MM.1S (cell line): Measurements from ENCODE around the gene MRPL41.

Experiments used
- DNase-seq: peaks from one replicate; pipeline ENCODE4 v3.0.0-alpha.2; 2015
- H2AFZ ChIP-seq: fragments of 300-600 bp; sonication (generic); 2 replicates; pipeline ENCODE4 v1.6.0; 2016; ENCODE audit warnings: antibody characterized with exemption, low read length
- H3F3A ChIP-seq: fragments of 300-600 bp; sonication (generic); 2 replicates; pipeline ENCODE4 v1.6.1; 2016; ENCODE audit warnings: mild to moderate bottlenecking, antibody characterized with exemption, low read length, moderate library complexity, mixed read lengths; ENCODE audit not compliant: insufficient read depth
- H3K27ac ChIP-seq: fragments of 300-600 bp; sonication (generic); 2 replicates; pipeline ENCODE4 v1.5.1; 2016; ENCODE audit warnings: mild to moderate bottlenecking, low read length
- H3K27me3 ChIP-seq: fragments of 300-600 bp; sonication (generic); replicated peaks from 2 replicates; pipeline ENCODE4 v1.6.0; 2016; ENCODE audit warnings: low read length; ENCODE audit not compliant: insufficient read depth
- H3K36me3 ChIP-seq: fragments of 300-600 bp; sonication (generic); replicated peaks from 2 replicates; pipeline ENCODE4 v1.6.1; 2016; ENCODE audit warnings: mild to moderate bottlenecking, low read length, mixed read lengths; ENCODE audit not compliant: insufficient read depth
- H3K4me1 ChIP-seq: fragments of 300-600 bp; sonication (generic); 2 replicates; pipeline ENCODE4 v1.6.1; 2016; ENCODE audit warnings: low read length, mixed read lengths
- H3K4me2 ChIP-seq: fragments of 300-600 bp; sonication (generic); 2 replicates; pipeline ENCODE4 v1.6.0; 2016; ENCODE audit warnings: low read depth, low read length
- H3K4me3 ChIP-seq: fragments of 300-600 bp; sonication (generic); 2 replicates; pipeline ENCODE4 v1.5.1; 2016; ENCODE audit warnings: low read length, mixed read lengths
- H3K79me2 ChIP-seq: fragments of 300-600 bp; sonication (generic); 2 replicates; pipeline ENCODE4 v1.6.1; 2016; ENCODE audit warnings: mixed run types, low read length, mixed read lengths
- H3K9ac ChIP-seq: fragments of 300-600 bp; sonication (generic); 2 replicates; pipeline ENCODE4 v1.6.1; 2016; ENCODE audit warnings: low read length, mixed read lengths
- H3K9me2 ChIP-seq: fragments of 300-600 bp; sonication (generic); replicated peaks from 2 replicates; pipeline ENCODE4 v1.6.1; 2016; ENCODE audit warnings: mild to moderate bottlenecking, low read length, mixed read lengths; ENCODE audit not compliant: insufficient read depth
- H3K9me3 ChIP-seq: fragments of 300-600 bp; sonication (generic); replicated peaks from 2 replicates; pipeline ENCODE4 v1.6.1; 2016; ENCODE audit warnings: mild to moderate bottlenecking, low read length, mixed read lengths; ENCODE audit not compliant: insufficient read depth
- H4K20me1 ChIP-seq: fragments of 300-600 bp; sonication (generic); 2 replicates; pipeline ENCODE4 v1.6.1; 2016; ENCODE audit warnings: mild to moderate bottlenecking, low read length, moderate library complexity, mixed read lengths; ENCODE audit not compliant: insufficient read depth
- CTCF ChIP-seq: fragments of 300-600 bp; sonication (generic); IDR thresholded peaks from 2 replicates; pipeline ENCODE4 v1.5.1; 2016; ENCODE audit warnings: antibody characterized with exemption, low read length, mixed read lengths
- EZH2 ChIP-seq: fragments of 300-600 bp; sonication (generic); optimal IDR thresholded peaks from 2 replicates; pipeline ENCODE3; 2017; ENCODE audit warnings: low read depth, mild to moderate bottlenecking, antibody characterized with exemption, low read length, mixed read lengths
- EZH2phosphoT487 ChIP-seq: fragments of 300-600 bp; sonication (generic); IDR thresholded peaks from 2 replicates; pipeline ENCODE4 v1.6.1; 2018; ENCODE audit warnings: antibody characterized with exemption, low read length

MRPL41 gene

DNA sequence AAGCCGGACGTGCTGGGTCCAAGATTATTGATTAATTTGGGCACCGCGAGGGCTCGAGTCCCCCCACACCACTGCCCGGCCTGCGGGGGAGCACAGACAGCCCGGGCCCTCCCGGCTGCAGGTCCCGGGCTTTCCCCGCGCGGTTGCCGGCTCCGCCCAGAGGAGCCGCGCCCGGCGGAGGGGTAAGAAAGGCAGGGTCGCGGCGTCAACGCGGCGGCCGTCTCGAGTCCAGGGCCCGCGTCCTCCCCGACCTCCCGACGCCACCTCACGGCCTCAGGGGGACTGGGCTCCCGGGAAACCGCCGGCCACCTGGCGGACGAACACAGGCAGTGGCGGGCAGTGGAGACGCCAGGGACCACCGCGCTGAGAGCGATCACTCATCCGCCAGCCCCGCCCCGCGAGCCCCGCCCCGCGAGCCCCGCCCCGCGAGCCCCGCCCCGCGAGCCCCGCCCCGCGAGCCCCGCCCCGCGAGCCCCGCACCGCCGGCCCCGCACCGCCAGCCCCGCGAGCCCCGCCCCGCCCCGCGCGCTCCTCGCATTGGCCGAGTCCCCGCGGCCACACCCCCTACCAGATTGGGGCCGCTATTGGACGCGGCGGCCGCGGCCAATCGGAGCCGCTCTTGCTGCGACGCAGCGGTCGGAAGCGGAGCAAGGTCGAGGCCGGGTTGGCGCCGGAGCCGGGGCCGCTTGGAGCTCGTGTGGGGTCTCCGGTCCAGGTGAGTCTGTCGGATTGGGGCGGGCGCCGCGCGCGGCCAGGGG is at the start of gene MRPL41:
TSS of gene MRPL41 (plus strand) at position 616 of the 758 bp plus-strand sequence. CDS start 203 bp downstream, outside the sequence.
- Histone ChIP-seq H3K4me3 (peak within 1 kb of the TSS; percentile 95), H3K4me1 (no peaks in the 10 kb centered on the region), H3K9me2 (no peaks in the 10 kb centered on the region), H3K27ac (peak within 1 kb of the TSS; percentile 42; the same call in 1 of the 2 replicates), H3K36me3 (no peaks in the 10 kb centered on the region), H4K20me1 (no peaks in the 10 kb centered on the region), H3K79me2 (peaks cover 8% of the 10 kb centered on the region), H3K9ac (peak within 1 kb of the TSS; percentile 78), H3K9me3 (no peaks in the 10 kb centered on the region), H3F3A (peaks cover 25% of the 10 kb centered on the region), H2AFZ (peak within 1 kb of the TSS; percentile 89), H3K4me2 (peak within 1 kb of the TSS; percentile 81), H3K27me3 (no peaks in the 10 kb centered on the region)
- DNase-seq = peak; percentile 93
- TF ChIP-seq EZH2 (no peak), EZH2phosphoT487 (no peak), CTCF (no peak)

DNA sequence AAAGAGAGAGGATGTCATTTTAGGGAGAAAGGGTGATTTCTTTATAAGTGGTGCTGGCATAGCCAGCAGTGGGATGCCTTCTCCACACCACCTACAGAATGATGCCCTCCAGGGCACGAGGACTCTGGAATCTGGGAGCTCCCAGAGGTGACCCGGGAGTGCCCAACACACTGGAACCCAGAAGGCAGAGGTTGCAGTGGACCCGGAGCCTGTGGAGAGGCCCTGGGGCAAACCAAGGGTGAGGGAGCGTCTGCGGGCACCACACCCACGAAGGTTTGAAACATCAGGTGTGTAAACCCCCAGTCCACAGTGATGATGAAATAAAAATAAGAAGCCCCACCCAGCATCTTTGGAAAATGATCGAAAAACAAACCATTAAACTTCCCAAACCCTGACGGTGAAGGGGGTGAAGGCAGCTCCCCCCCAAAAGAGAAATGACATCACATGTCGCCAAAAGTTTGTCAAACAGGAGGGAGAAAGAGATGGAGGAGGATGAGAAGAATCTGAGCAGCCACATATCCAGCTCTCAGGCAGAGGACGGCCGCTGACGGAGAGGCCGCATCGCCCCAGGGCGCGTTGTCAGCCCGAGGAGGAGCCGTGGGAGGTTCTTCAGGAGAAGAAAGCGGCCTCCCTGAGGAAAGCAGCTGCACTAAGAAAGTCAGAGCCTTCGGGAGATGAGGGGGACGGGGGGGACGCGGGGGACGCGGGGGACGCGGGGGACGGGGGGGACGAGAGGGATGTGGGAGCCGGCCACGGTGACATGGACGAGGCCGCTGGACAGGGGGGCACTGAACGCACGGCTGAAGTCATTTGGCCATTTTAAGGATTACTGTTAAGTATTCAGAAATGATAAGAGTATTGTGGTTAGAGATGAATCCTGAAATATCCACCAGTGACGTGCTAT is 49.4 kb upstream of the MRPL41 start:
- no peaks in the 10 kb centered on the region for H3K79me2 ChIP-seq
- no peaks in the 10 kb centered on the region for H3K36me3 ChIP-seq
- TF ChIP-seq EZH2phosphoT487 = no peak
- no peak for TF ChIP-seq CTCF
- no peak for TF ChIP-seq EZH2
- no peak overlapping the region for H3K4me3 ChIP-seq
- no peak overlapping the region for H3K9ac ChIP-seq
- H3K4me1 ChIP-seq = no peaks in the 10 kb centered on the region
- H4K20me1 ChIP-seq = no peaks in the 10 kb centered on the region
- no peak overlapping the region for H2AFZ ChIP-seq
- H3K4me2 ChIP-seq = no peak overlapping the region
- DNase-seq = no peak
- no peak overlapping the region for H3K27ac ChIP-seq
- no peaks in the 10 kb centered on the region for H3F3A ChIP-seq
- peaks cover 52% of the 10 kb centered on the region for H3K27me3 ChIP-seq
- no peaks in the 10 kb centered on the region for H3K9me3 ChIP-seq
- H3K9me2 ChIP-seq = no peaks in the 10 kb centered on the region

DNA sequence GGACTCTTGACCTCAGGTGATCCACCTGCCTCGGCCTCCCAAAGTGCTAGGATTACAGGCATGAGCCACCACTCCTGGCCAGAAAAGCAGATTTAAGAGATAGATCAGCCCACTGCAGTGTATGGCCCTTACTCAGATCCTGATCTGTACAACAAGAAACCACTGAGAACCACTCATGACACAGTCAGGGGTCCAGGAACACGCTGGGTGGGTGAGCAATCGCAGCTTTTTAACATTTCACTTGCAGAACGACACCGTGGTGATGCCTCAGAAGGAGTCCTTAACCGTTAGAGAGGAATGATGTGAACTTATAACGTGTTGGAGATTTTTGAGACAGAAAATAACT is 47.3 kb upstream of the MRPL41 start:
- TF ChIP-seq CTCF (no peak), EZH2phosphoT487 (no peak)
- no peak for DNase-seq
- H3F3A ChIP-seq = no peaks in the 10 kb centered on the region
- no peaks in the 10 kb centered on the region for H3K4me1 ChIP-seq
- H3K9ac ChIP-seq = no peak overlapping the region
- H3K9me3 ChIP-seq = no peaks in the 10 kb centered on the region
- no peak overlapping the region for H3K4me3 ChIP-seq
- no peaks in the 10 kb centered on the region for H4K20me1 ChIP-seq
- H2AFZ ChIP-seq = no peak overlapping the region
- H3K9me2 ChIP-seq = no peaks in the 10 kb centered on the region
- H3K79me2 ChIP-seq = no peaks in the 10 kb centered on the region
- H3K4me2 ChIP-seq = no peak overlapping the region
- peaks cover 34% of the 10 kb centered on the region for H3K27me3 ChIP-seq
- H3K36me3 ChIP-seq = no peaks in the 10 kb centered on the region
- H3K27ac ChIP-seq = no peak overlapping the region
